Testis (tissue), 2 donors: ENCODE data around the gene TTLL10.

Experiments used
- POLR2A ChIP-seq: fragments of 450-650 bp; IDR thresholded peaks from one replicate; pipeline ENCODE4 v1.6.1; 2017; ENCODE audit warnings: antibody characterized with exemption, mild to moderate bottlenecking, moderate library complexity
- TF ChIP-seq, protein P1 (sequence below), 3 experiments: fragments of 450-650 bp in 2 of 3; fragments of 200-600 bp in 1 of 3; sonication (generic) in 1 of 3; IDR thresholded peaks; one replicate each; pipeline ENCODE4 v1.5.1; 2016 to 2019; ENCODE audit warnings: antibody characterized with exemption in 3 of 3, mild to moderate bottlenecking in 2 of 3, moderate library complexity in 1 of 3

- TF ChIP-seq, protein P1, sequence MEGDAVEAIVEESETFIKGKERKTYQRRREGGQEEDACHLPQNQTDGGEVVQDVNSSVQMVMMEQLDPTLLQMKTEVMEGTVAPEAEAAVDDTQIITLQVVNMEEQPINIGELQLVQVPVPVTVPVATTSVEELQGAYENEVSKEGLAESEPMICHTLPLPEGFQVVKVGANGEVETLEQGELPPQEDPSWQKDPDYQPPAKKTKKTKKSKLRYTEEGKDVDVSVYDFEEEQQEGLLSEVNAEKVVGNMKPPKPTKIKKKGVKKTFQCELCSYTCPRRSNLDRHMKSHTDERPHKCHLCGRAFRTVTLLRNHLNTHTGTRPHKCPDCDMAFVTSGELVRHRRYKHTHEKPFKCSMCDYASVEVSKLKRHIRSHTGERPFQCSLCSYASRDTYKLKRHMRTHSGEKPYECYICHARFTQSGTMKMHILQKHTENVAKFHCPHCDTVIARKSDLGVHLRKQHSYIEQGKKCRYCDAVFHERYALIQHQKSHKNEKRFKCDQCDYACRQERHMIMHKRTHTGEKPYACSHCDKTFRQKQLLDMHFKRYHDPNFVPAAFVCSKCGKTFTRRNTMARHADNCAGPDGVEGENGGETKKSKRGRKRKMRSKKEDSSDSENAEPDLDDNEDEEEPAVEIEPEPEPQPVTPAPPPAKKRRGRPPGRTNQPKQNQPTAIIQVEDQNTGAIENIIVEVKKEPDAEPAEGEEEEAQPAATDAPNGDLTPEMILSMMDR (IDR thresholded peaks at IDR 0.05) = no peak
- TF ChIP-seq POLR2A = no peak
Observed at GRCh38 chr1:1157914-1158710, 15.6 kb upstream of the TTLL10 start.
